GM19397 (cell line): Measurements from ENCODE around the gene FAIM.
A peak's percentile ranks its signal among the peaks of the same experiment; 100 is the strongest.
"Not testable (repeated sequence)": the region's sequence is repeated elsewhere in the genome, so short reads cannot be mapped to it uniquely, and the experiment has no call there.

Experiments used
- ATAC-seq: cut with Tn5 transposase; IDR thresholded peaks from one replicate; pipeline ENCODE4 v1.9.1; 2021; ENCODE audit warnings: mild to moderate bottlenecking, moderate library complexity; ENCODE audit not compliant: unreplicated experiment

The FAIM gene, protein sequence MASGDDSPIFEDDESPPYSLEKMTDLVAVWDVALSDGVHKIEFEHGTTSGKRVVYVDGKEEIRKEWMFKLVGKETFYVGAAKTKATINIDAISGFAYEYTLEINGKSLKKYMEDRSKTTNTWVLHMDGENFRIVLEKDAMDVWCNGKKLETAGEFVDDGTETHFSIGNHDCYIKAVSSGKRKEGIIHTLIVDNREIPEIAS

DNA sequence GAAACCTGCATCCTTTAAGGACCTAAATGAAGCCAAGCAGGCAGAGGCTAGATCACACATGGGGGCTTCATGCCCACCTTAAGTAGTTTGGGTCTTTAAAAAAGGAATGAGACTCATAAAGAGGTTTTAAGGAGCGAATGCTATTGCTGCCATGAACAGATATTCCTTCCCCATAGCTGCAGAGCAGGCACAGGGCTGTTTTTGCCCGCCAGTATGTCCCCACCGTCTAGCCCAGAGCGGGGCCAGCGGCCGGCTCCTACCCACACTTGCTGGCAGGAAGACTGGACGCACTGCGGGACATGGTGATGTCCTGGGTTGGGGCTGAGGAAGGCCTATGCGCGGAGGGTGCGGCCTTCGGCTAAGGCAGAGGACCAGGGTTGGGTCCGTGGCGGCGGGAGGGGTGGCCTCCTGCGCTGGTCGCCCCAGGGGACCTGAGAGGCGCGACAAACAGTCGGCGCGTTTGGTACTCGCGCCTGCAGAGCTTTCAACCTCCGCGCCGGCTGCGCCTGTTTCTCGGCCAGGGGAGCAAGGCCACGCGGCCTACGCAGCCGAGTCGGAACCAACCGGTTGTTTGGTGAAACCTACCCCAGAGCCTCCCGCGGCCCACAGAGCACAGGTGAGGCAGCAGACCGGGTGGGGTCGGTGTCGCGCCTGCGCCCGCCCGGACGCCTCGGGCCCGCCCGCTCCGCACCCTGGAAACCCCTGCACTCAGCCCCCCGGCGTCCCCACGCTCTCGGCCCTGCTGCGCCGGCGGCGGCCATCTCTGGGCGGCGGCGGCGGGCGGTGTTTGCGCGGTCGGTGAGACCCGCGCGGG lies at the start of gene FAIM:
TSS of gene FAIM (plus strand) at position 450 of the 814 bp plus-strand sequence. CDS start 10,956 bp downstream, outside the sequence.
- peak; percentile 75 for ATAC-seq

DNA sequence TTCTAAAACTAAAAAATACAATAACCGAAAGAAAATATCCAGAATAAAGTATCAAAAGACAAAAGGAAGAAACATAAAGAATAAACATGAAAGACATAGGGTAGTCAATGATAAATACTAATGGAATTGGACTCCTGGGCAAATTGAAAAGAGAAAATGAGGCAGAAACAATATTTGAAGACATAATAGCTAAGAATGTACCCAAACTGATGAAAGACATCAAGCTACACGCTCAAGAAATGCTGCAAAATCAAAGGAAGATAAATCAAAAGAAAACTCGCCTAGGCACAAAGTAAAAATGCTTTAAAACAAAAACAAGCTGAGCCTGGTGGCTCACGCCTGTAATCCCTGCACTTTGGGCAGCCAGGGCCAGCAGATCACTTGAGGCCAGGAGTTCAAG lies 49.4 kb upstream of the FAIM start:
- ATAC-seq: no peak

DNA sequence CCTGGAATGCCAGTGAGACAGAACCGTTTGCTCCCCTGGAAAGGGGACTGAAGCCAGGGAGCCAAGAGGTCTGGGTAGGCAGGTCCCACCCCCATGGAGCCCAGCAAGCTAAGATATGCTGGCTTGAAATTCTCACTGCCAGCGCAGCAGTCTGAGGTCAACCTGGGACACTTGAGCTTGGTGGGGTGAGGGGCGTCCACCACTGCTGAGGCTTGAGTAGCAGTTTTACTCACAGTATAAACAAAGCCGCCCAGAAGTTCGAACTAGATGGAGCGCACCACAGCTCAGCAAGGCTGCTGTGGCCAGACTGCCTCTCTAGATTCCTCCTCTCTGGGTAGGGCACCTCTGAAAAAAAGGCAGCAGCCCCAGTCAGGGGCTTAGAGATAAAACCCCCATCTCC lies 48.1 kb upstream of the FAIM start:
- no peak for ATAC-seq

DNA sequence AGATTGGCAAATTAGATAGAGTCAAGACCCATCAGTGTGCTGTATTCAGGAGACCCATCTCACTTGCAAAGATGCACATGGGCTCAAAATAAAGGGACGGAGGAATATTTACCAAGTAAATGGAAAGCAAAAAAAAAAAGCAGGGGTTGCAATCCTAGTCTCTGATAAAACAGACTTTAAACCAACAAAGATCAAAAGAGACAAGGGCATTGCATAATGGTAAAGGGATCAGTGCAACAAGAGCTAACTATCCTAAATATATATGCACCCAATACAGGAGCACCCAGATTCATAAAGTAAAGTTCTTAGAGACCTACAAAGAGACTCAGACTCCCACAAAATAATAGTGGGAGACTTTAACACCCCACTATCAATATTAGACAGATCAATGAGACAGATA lies 45.7 kb upstream of the FAIM start:
- not testable (repeated sequence) for ATAC-seq

DNA sequence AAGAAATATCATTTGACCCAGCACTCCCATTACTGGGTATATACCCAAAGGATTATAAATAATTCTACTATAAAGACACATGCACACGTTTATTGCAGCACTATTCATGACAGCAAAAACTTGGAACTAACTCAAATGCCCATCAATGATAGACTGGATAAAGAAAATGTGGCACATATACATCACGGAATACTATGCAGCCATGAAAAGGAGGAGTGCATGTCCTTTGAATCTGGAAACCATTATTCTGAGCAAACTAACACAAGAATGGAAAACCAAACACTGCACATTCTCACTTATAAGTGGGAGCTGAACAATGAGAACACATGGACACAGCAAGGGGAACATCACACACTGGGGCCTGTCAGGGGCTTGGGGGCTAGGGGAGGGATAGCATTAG lies 42.3 kb upstream of the FAIM start:
- ATAC-seq: not testable (repeated sequence)

DNA sequence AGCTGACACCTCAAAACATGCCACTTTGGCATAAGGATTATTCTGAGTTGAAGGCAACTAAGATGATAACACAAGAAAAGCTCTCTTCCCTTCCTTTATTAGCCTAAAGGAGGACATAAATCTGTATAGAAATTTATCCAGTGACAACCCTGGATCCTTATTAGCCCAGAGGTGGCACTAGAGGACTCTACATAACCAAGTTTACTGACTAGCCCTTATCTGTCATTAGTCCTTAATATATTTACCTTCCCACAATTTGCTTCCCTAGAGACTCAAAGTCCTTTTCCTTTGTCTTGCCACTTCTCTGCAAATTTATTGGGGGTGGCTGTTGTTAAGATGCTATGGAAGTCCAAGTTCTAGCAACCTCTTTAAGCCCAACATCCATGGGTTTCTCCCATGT lies 41.2 kb upstream of the FAIM start:
- no peak for ATAC-seq

DNA sequence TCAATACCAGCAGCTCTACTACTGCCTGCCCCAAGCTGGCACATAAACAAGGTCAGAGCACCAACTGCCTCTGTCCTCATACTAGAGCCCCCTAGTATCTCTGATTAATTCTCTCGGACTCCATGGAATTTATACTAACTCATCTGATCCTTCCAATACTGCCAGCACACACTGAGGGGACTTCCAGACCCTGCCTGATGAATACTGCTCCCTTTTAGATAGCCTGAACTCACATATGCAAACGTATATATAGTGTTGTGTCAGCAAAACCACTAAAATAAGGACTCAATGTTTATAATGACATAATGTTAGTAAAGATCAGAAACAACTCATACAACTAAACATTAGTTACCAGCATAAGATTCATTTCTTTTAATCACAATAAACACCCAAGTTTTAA lies 39.5 kb upstream of the FAIM start:
- no peak for ATAC-seq

DNA sequence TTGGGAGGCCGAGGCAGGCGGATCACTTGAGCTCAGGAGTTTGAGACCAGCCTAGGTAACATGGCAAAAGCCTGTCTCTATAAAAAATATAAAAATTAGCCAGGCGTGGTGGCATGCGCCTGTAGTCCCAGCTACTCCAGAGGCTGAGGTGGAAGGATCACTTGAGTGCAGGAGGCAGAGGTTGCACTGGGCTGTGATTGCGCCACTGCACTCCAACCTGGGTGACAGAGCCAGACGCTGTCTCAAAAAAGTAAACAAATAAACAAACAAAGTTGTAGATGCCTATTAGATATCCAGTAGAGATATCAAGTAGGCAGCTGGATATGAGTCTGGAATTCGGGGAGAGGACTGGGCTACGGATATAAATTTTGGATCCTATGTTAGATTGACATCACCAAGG lies 38.9 kb upstream of the FAIM start:
- ATAC-seq: not testable (repeated sequence)

DNA sequence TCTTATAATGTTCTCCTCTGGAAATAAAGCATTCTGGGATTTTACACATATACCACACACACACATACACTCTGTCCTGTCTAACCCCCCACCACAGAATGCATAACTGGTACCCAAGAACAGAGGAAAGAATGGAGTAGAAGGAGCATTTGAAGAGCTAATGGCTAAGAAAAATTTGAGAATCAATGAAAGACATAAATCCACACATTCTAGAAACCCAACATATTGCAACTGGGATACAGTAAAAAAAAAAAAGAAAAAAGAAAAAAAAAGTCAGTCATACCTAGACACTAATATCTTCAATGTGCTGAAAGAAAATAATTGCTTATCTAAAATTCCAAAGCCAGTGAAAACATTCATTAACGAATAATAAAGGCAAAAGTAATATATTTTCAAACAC lies 35.4 kb upstream of the FAIM start:
- no peak for ATAC-seq

DNA sequence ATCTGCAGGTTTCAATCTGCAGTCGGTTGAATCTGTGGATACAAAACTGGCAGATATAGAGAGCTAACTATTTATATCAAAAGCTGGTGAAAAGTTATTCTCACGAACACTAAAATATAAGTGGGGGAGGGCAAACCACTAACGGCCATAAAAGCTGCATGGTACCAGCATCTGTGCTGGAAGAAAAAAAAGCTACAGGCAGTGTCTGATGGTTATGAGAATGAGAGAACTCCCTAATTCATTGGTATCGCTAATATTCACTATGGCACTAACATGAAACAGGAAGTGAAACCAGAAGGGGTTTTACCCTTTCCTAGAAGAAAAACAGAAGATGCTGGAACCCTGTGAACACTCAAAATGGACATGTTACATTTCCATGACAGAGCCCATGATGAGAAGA lies 30.4 kb upstream of the FAIM start:
- peak; percentile 66 for ATAC-seq

DNA sequence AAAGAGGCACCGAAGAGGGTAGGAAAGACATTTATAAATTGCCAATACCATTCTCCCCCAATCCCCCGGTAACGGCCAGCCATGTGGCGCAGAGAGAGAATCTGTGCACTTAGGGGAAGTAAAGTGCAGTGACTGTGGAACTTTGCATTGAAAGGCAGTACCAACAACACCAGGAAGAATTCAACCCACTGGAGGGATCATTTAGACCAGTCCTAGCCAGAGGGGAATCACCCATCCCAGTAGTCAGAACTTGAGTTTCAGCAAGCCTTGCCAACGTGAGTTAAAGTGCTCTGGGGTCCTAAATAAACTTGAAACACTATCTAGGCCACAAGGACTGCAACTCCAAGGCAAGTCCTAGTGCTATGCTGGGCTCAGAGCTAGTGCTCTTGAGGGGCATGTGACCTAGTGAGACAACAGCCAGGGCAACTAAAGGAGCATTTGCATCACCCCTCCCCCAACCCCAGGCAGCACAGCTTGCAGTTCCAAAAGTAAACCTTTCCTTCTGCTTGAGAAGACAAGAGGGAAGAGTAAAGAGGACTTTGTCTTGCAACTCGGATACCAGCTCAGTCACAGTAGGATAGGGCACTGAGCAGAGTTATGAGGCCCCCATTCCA lies 29.5 kb upstream of the FAIM start:
- no peak for ATAC-seq

DNA sequence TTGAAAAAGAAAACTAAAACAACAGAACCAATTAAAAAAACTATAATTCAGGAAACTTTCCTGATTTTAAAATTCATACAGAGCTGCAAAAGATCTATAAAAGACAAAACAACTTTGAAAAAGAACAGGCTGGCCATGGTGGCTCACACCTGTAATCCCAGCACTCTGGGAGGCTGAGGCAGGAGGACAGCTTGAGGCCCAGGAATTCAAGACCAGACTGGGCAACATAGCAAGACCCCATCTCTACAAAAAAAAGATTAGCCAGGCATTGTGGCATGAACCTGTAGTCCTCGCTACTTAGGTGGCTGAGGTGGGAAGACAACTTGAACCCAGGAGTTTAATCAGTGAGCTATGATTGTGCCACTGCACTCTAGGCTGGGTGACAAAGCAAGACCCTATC lies 21.2 kb upstream of the FAIM start:
- ATAC-seq: no peak

DNA sequence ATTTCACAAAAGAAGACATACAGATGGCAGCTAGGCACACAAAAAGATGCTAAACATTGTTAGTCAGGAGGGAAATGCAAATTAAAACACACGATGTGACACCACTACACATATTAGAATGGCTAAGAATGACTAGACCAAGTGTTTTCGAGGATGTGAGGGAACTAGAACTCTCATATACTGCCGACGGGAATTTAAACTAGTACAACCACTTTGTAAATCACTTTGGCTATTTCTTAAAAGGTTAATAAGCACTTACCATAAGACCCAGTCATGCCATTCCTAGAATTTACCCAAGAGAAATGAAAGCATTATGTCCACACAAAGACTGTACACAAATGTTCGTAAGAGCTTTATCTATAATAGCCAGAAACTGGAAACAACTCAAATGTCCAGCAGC lies 20.1 kb upstream of the FAIM start:
- ATAC-seq: no peak

DNA sequence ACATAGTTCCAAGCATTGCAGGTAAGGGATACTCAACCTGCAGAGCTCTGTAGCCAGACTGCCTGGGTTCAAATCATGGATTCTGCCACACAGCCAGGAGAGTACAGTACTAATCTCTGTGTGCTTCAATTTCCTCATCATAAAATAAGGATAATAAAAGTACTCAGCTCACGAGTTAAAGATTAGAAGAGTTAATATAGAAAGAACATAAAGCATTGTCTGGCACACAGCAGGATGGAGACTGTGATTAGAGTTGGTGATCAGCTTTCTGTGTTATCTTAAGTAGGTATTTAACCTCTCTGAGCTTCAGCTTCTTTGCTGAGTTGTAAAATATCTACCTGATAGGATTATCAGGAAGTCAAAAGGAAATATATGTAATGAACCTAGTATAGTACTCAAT lies 17.2 kb upstream of the FAIM start:
- no peak for ATAC-seq

DNA sequence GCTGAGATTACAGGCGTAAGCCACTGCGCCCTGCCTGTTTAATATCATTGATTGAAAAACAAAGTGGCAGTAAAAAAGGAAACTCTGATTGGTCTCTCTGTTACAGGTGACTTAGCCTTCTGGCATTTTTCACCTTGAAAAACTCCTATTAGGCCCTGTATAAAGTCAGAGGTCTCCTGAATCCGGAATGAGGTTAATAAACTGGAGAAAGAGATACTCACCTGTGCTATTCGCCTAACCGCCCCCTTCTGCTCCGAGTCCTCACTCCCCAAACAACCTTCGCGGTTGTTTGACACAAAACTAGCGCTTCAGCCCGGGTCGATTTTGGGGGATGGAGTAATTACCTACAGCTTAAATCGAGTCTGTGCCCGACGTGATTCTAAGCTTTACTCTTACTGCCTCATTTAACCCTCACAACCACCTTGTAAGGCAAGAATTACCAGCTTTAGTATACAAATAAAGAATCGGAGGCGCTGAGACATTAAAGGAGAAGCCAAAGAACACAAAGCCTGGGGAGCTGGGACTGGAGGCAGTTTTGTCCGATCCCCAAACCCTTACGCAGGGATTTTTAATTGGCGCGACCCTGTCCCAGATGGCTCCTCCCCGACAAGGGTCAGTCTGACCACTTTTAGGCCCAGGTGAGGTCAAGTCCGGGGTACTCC lies 15.0 kb upstream of the FAIM start:
- no peak for ATAC-seq

DNA sequence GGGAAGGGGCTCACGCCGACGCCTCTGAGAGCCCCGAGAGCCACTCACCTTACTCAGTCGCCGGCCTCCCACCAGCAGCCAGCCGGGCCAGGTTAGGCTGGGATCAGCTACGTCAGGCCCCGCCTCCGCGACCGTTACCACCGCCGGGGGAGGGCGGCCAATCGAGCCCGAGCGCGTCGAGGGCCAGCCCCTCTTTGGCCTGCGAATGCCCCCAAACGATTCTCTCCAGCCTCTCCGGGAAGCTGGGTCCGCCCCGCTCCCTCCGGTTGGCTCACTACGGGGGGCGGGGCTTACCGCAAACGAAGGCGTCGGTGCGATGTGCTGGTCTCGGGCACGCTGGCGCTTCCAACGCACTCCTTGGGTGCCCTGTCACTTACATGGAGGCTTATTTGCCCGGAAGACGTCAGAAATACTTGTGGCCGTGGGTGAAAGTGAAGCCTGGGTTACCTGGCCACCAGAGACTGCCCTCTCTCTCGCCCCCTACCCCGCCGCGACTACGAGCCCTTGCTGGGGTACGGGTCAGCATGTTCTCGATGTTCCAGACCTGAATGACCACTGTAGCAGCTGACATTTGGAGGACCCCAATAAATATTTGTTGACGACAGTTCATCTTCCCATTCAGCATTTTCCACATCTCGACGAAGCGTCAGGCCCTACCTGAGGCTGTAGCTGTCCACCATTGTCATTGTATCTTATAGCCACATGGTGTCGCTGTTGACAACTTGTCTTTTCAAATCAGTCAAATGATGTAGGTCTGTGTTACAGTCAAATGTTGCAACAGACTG lies 14.2 kb upstream of the FAIM start, which contains the start of gene CEP70:
TSS of gene CEP70 (minus strand) at position 111 of the 785 bp plus-strand sequence. CDS start 21,333 bp downstream, outside the sequence.
- peak; percentile 87 for ATAC-seq

DNA sequence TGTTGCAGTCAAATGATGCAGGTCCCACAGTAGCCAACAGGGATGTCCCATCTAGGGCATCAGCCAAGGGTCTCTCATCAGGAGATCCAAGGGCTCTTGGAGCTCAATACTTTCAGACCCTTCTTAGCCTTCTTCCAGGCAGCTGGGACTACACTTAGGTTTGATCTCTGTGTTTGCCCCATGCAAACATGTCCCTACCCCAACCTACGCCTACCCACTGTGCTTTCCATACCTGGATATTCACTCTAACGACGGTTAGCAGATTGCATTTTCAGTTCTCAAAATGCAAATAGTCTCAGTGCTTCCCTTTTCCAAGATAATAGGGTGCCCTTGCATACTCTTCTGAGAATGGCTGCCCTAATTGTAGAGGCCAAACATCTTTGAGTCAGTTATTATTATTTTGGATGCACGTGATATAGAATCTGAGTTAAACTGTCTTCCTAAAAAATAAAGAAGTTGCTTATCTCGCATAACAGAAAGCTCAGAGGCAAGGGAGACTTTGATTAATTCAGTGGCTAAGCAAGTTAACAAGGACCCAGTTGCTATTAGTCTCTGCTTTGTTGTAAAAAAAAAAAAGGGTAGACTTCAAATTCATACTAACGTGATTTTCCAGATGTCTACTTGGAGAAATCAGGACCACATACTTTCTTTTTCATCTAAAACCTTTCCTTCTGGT lies 13.5 kb upstream of the FAIM start:
- ATAC-seq: no peak

DNA sequence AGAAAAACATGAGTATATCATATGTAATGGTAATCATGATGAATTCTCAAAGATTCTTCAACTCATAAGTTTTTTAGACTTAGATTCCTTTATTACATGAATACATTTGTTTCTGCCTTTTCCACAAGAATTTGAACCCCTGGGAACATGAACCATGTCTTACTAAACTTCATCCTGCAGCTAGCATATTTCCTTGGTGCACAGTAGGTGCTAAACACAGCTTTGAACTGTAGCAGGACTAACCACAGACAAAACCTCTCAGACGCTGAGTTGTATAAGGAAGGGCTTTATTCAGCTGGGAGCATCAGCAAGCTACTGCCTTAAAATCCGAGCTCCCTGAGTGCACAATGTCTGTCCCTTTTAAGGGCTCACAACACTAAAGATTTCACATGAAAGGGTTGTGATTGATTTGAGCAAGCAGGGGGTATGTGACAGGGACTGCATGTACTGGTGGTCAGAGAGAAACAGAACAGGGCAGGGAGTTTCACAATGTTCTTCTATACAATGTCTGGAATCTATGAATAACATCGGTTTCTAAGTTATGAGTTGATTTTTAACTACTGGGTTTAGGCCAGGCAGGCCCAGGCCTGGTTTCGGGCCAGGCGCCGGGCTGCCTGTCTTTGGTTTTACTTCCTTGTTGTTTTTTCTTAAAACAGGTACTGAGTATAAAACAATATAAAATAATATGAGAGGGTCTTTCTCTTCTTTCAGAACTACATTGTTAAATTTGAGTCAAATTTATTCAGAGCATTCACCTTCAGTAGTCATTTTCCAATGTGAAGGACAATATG lies 11.2 kb upstream of the FAIM start:
- not testable (repeated sequence) for ATAC-seq

DNA sequence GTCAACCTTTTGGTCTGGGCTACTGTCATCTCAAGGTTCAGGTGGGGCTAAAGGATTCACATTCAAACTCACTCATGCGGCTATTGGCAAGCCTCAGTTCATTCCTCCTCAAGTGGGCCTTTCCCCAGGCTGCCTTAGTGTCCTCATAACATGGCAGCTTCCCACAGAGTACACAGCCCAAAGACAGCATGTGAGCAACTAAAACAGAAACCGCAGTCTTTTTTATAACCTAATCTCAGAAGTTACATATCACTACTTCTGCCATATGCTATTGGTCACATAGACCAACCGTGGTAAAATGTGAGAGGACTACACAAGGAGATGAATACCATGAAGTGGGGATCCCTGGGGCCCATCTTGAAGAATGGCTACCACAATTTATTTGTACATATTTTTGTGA lies 10.0 kb upstream of the FAIM start:
- ATAC-seq: no peak
